ENCODE measurements around the gene PCDHGC5. TPM values are rescaled to one million over a fixed set of nuclear protein-coding genes. Genes with fewer than 3 reads are reported as not detected.

PCDHGC5 gene
- total and polyA plus RNA-seq, 8 donors, result 0.09 to 0.98 (median 0.63) TPM

GRCh38 chr5:141515141-141515540 is 26.3 kb downstream of the PCDHGC5 start:
- WGBS, 2 donors, result 91 to 95% methylated on average over 3 of the region's 3 CpGs
- intact Hi-C loops (cut with DNase I), result no loop called here
- no peaks in the 10 kb centered on the region for H3K27me3 ChIP-seq
- peaks cover 0 to 14% (median 0%) of the 10 kb centered on the region in 3 donors for H3K36me3 ChIP-seq
- no peak overlapping the region for H3K27ac ChIP-seq
- DNase-seq, result no peak
- no peak for TF ChIP-seq CTCF (IDR thresholded peaks at IDR 0.05)
- FAIRE-seq, result no peak
- no peak for ATAC-seq
- no peaks in the 10 kb centered on the region for H3K9me3 ChIP-seq
- no peak overlapping the region for H3K4me3 ChIP-seq
- peaks cover 0 to 3% (median 0%) of the 10 kb centered on the region in 3 donors for H3K4me1 ChIP-seq

- ATAC-seq (no peak), DNase-seq (no peak), FAIRE-seq (no peak)
- Histone ChIP-seq H3K9me3 (no peaks in the 10 kb centered on the region), H3K4me1 (peaks cover 0 to 6% (median 0%) of the 10 kb centered on the region in 3 donors), H3K4me3 (no peak overlapping the region), H3K36me3 (peaks cover 0 to 14% (median 0%) of the 10 kb centered on the region in 3 donors), H3K27ac (no peak overlapping the region), H3K27me3 (no peaks in the 10 kb centered on the region)
- 90% methylated on average over 4 of the region's 4 CpGs for WGBS, 2 donors
- no peak for TF ChIP-seq CTCF (IDR thresholded peaks at IDR 0.05)
- intact Hi-C loops (cut with DNase I), result no loop called here
Observed at GRCh38 chr5:141515946-141516671, 27.2 kb downstream of the PCDHGC5 start.

GRCh38 chr5:141516672-141517025 is 27.8 kb downstream of the PCDHGC5 start:
- no peaks in the 10 kb centered on the region for H3K9me3 ChIP-seq
- ATAC-seq (no peak), FAIRE-seq (no peak), DNase-seq (no peak)
- no peaks in the 10 kb centered on the region for H3K27me3 ChIP-seq
- H3K27ac ChIP-seq, result no peak overlapping the region
- H3K4me3 ChIP-seq, result no peak overlapping the region
- peaks cover 0 to 14% (median 0%) of the 10 kb centered on the region in 3 donors for H3K36me3 ChIP-seq
- no peak for TF ChIP-seq CTCF (IDR thresholded peaks at IDR 0.05)
- WGBS, 2 donors, result 87 to 91% methylated on average over 8 of the region's 8 CpGs
- intact Hi-C loops (cut with DNase I), result no loop called here
- peaks cover 0 to 12% (median 0%) of the 10 kb centered on the region in 3 donors for H3K4me1 ChIP-seq

GRCh38 chr5:141517312-141517711 is 28.4 kb downstream of the PCDHGC5 start:
- Histone ChIP-seq H3K4me3 (no peak overlapping the region), H3K27ac (no peak overlapping the region), H3K4me1 (peaks cover 0 to 18% (median 0%) of the 10 kb centered on the region in 3 donors), H3K36me3 (peaks cover 0 to 14% (median 5%) of the 10 kb centered on the region in 3 donors), H3K9me3 (no peaks in the 10 kb centered on the region), H3K27me3 (no peaks in the 10 kb centered on the region)
- ATAC-seq, result no peak
- FAIRE-seq, result no peak
- WGBS, 2 donors, result 88 to 92% methylated on average over 8 of the region's 8 CpGs
- DNase-seq, result no peak
- no peak for TF ChIP-seq CTCF (IDR thresholded peaks at IDR 0.05)
- intact Hi-C loops (cut with DNase I), result no loop called here

Measured in pancreas (tissue), 10 donors.